ENCODE results near the gene ABHD12.

GRCh38 chr20:25270829-25271251 is 119.8 kb downstream of the ABHD12 start:
- no peak for TF ChIP-seq EZH2 (IDR thresholded peaks at IDR 0.05; ENCODE audit: low read length)
- TF ChIP-seq, protein P1, sequence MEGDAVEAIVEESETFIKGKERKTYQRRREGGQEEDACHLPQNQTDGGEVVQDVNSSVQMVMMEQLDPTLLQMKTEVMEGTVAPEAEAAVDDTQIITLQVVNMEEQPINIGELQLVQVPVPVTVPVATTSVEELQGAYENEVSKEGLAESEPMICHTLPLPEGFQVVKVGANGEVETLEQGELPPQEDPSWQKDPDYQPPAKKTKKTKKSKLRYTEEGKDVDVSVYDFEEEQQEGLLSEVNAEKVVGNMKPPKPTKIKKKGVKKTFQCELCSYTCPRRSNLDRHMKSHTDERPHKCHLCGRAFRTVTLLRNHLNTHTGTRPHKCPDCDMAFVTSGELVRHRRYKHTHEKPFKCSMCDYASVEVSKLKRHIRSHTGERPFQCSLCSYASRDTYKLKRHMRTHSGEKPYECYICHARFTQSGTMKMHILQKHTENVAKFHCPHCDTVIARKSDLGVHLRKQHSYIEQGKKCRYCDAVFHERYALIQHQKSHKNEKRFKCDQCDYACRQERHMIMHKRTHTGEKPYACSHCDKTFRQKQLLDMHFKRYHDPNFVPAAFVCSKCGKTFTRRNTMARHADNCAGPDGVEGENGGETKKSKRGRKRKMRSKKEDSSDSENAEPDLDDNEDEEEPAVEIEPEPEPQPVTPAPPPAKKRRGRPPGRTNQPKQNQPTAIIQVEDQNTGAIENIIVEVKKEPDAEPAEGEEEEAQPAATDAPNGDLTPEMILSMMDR (optimal IDR thresholded peaks at IDR 0.05 in 1 of 3, IDR thresholded peaks at IDR 0.05 in 1 of 3, conservative IDR thresholded peaks at IDR 0.05 in 1 of 3; ENCODE audit: extremely low read depth in 1 of 3, insufficient read depth in 2 of 3, low read length in 3 of 3) = no peak

Data from keratinocyte (primary cell).